ENCODE data around the gene FSTL4. TPM values are rescaled to one million over a fixed set of nuclear protein-coding genes. Genes with fewer than 3 reads are reported as not detected.

The FSTL4 gene
- total RNA-seq, 4 donors from 2014 or later: 0.27 to 1.6 (median 0.35) TPM; not detected in 1

DNA sequence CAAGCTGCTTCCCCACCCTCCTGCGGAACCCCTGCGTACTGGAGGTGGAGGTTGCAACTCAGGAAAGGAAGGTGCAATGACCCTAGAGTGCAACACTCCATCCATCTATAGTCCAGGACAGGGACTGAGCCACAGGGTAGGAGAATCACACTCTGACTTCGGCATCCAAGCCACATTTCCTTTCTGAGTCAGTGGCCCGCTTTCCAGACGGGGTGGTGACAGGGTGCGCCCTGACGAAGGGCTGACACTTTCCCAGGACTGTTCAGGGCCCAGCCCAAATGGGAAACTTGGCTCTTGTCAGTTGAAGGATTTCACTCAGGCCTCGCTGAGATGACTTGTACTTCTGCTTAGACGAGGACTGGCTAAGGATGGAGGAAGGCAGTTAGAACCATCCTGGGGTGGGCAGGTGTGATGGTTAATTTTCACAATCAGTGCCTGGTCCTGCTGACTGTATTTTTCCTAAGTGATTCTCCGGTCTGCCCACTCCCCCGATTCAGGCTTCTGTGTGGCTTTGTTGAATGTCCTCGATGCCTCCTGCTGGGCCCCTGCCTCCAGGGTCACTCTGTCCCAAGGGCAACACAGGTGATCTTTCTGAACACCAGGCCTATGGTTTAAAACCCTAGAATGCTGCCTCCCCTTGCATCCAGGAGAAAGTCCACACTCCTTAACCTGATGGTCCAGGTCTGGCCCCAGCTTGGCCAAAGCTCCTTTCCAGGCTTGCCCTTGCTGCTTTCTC, 228.1 kb downstream of the FSTL4 start:
- peak in 1 of 3 donors; percentile 30 for DNase-seq
- TF ChIP-seq, protein P1, sequence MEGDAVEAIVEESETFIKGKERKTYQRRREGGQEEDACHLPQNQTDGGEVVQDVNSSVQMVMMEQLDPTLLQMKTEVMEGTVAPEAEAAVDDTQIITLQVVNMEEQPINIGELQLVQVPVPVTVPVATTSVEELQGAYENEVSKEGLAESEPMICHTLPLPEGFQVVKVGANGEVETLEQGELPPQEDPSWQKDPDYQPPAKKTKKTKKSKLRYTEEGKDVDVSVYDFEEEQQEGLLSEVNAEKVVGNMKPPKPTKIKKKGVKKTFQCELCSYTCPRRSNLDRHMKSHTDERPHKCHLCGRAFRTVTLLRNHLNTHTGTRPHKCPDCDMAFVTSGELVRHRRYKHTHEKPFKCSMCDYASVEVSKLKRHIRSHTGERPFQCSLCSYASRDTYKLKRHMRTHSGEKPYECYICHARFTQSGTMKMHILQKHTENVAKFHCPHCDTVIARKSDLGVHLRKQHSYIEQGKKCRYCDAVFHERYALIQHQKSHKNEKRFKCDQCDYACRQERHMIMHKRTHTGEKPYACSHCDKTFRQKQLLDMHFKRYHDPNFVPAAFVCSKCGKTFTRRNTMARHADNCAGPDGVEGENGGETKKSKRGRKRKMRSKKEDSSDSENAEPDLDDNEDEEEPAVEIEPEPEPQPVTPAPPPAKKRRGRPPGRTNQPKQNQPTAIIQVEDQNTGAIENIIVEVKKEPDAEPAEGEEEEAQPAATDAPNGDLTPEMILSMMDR (IDR thresholded peaks at IDR 0.05): no peak
- no peak for TF ChIP-seq POLR2A (IDR thresholded peaks at IDR 0.05)
- Histone ChIP-seq H3K27ac (no peak overlapping the region), H3K36me3 (no peaks in the 10 kb centered on the region), H3K9me3 (no peaks in the 10 kb centered on the region), H3K4me3 (no peak overlapping the region), H3K27me3 (no peaks in the 10 kb centered on the region), H3K4me1 (no peaks in the 10 kb centered on the region)

DNA sequence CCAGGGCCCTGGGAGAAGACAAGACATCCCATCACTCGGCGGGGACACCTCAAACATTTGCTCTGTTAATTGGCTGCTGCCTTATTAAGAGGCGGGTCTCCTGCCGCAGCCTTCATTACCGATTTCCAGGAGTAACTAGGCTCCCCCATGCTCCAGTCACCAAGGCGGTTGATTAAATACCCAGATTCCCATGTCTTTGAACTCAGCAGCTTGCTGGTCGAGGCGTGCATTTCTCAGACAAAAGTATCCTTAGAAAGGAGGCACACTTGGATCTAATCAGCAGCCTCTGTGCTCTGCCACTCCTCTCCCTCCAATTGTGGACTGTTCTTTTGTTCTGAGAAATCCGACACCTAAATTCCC, 228.8 kb downstream of the FSTL4 start:
- Histone ChIP-seq H3K27me3 (no peaks in the 10 kb centered on the region), H3K4me3 (no peak overlapping the region), H3K36me3 (no peaks in the 10 kb centered on the region), H3K4me1 (no peaks in the 10 kb centered on the region), H3K27ac (no peak overlapping the region), H3K9me3 (no peaks in the 10 kb centered on the region)
- TF ChIP-seq, protein P1 (IDR thresholded peaks at IDR 0.05): no peak
- no peak for TF ChIP-seq POLR2A (IDR thresholded peaks at IDR 0.05)
- peak in 1 of 3 donors; percentile 18 for DNase-seq

DNA sequence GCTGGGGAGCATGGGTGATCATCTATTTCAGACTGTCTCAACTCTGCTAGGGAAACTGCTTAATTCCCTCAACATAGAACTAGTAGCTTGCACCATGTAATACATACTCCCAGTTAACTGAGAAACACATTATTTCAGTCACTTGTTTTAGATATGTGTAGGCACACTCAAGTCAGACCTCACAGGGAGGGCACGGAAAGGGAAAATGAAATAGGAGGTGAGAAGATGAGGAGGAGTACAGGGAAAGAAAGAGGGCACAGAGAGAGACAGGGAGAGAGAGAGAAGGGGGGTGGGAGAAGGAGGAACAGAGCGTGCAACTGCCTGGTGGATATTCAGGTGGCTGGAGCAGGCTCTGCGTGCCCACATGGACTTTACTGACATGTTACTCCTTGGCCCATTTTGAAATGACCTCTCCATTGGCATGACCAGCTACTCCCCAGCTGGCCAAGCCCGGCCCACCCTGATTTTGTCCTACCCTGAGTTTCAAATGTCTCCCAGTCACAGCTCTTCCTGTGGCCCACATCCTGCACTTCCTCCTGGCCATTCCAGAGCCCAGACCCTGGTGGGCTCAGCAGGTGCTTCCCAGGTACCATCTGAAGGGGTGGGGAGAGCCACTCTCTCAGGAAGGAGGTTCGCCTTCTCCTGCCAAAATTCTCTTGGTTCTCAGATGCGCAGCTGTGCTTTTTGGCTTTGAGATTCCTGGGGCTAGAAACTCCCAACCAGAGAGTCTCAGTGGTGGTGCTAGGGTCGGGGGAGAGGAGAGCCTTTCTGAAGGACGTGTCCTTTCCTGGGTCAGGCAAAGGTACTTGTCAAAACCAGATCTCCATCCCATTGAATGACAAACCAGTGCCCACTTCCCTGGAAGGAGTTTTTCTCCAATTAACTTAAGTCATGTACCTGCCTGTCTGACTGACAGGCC, 229.4 kb downstream of the FSTL4 start:
- Histone ChIP-seq H3K27me3 (no peaks in the 10 kb centered on the region), H3K4me1 (no peaks in the 10 kb centered on the region), H3K27ac (no peak overlapping the region), H3K36me3 (no peaks in the 10 kb centered on the region), H3K4me3 (no peak overlapping the region), H3K9me3 (no peaks in the 10 kb centered on the region)
- DNase-seq: peak in 1 of 3 donors; percentile 21
- TF ChIP-seq POLR2A (IDR thresholded peaks at IDR 0.05): no peak
- TF ChIP-seq, protein P1 (IDR thresholded peaks at IDR 0.05): no peak

DNA sequence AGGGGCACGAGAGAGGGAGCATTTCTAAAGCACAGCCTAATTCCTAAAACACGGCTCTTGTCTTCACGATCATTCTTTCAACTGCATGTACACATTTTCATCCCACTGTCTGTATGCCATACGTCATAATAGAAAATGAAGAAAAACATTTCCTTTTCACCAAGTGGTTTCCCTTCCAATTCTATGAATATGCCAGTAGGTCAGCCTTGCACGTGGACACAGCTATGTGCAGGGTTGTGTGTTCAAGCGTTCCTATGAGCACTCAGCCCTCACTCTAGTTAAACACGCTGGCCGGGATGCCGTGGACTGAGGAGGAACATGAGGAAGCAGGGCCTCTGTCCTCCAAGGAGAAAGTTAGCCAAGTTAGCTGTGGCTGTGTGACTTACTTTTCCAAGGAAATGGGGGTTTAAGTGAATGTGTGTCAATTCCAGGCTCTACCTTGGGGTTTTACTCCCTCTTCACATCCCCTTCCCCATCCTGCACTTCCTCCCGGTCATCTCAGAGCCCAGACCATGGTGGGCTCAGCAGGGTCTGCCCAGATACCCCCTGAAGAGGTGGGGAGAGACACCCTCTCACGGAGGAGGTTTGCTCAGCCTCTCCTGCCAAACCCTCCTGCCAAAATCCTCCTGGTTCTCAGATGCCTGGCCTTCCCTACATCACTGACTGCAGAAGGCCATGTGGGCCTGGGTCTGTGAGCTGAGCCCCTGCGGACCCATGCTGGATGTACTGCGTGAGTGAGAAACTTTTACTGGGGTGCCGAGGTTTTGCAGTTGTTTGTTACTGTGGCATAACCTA, 230.6 kb downstream of the FSTL4 start:
- TF ChIP-seq POLR2A (IDR thresholded peaks at IDR 0.05): no peak
- TF ChIP-seq, protein P1 (IDR thresholded peaks at IDR 0.05): no peak
- Histone ChIP-seq H3K27me3 (no peaks in the 10 kb centered on the region), H3K4me3 (no peak overlapping the region), H3K9me3 (peaks cover 0 to 6% (median 3%) of the 10 kb centered on the region in 4 donors), H3K27ac (no peak overlapping the region), H3K36me3 (no peaks in the 10 kb centered on the region), H3K4me1 (no peaks in the 10 kb centered on the region)
- peak in 1 of 3 donors; percentile 28 for DNase-seq

DNA sequence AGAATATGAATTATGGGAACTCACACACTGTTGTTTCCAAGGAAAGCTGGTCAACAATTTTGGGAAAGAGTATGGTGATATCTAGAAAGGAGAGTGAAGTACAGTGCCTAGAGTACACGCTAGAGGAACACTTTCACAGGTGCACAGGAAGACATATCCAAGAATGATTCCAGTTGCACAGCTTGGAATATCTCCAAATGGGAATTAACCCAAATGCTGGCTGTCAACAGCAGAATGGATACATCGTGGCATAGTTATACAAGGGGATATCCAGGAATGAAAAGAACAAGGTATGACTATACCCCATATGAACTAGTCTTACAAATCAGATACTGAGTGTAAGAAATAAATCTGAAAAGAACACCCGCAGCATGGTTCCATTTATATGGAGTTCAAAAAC, 231.3 kb downstream of the FSTL4 start:
- DNase-seq: no peak
- Histone ChIP-seq H3K27me3 (no peaks in the 10 kb centered on the region), H3K36me3 (no peaks in the 10 kb centered on the region), H3K4me3 (no peak overlapping the region), H3K4me1 (no peaks in the 10 kb centered on the region), H3K9me3 (peaks cover 0 to 6% (median 3%) of the 10 kb centered on the region in 4 donors), H3K27ac (no peak overlapping the region)
- TF ChIP-seq POLR2A (IDR thresholded peaks at IDR 0.05): no peak
- TF ChIP-seq, protein P1 (IDR thresholded peaks at IDR 0.05): no peak

Measured in Peyer's patch (tissue), 4 donors.